MM.1S (cell line): ENCODE data around the gene OR10H2.

Source experiments
- EZH2 ChIP-seq: fragments of 300-600 bp; sonication (generic); optimal IDR thresholded peaks from 2 replicates; pipeline ENCODE3; 2017; ENCODE audit warnings: low read depth, mild to moderate bottlenecking, antibody characterized with exemption, low read length, mixed read lengths
- TF ChIP-seq, protein P1 (sequence below): fragments of 300-600 bp; sonication (generic); IDR thresholded peaks from 2 replicates; pipeline ENCODE4 v1.5.1; 2016; ENCODE audit warnings: antibody characterized with exemption, low read length, mixed read lengths

DNA sequence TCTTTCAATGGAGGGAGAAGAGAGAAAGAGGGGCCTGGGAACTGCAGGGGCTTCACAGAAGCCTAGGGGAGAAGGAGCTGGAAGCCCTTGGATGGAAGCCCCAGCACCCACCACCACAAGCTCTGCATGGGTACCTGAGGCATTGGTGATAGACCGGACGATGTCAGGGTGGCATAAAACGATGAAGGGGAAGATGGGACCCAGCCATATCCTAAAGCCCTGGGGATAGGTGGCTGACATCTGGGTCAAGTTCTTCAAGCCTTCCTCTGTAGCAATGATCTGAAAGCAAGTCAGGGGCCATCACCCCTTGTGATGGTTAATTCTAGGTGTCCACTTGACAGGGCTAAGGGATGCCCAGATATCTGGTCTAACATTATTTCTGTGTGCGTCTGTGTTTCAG lies 48.4 kb downstream of the OR10H2 start:
- TF ChIP-seq, protein P1, sequence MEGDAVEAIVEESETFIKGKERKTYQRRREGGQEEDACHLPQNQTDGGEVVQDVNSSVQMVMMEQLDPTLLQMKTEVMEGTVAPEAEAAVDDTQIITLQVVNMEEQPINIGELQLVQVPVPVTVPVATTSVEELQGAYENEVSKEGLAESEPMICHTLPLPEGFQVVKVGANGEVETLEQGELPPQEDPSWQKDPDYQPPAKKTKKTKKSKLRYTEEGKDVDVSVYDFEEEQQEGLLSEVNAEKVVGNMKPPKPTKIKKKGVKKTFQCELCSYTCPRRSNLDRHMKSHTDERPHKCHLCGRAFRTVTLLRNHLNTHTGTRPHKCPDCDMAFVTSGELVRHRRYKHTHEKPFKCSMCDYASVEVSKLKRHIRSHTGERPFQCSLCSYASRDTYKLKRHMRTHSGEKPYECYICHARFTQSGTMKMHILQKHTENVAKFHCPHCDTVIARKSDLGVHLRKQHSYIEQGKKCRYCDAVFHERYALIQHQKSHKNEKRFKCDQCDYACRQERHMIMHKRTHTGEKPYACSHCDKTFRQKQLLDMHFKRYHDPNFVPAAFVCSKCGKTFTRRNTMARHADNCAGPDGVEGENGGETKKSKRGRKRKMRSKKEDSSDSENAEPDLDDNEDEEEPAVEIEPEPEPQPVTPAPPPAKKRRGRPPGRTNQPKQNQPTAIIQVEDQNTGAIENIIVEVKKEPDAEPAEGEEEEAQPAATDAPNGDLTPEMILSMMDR, result no peak
- no peak for TF ChIP-seq EZH2
